HG03039 (cell line): Measurements from ENCODE around the gene ZNF333.
"Not testable (repeated sequence)": the region's sequence is repeated elsewhere in the genome, so short reads cannot be mapped to it uniquely, and the experiment has no call there.

Experiments used
- ATAC-seq: cut with Tn5 transposase; IDR thresholded peaks from one replicate; pipeline ENCODE4 v1.9.1; 2021; ENCODE audit warnings: mild to moderate bottlenecking, moderate library complexity; ENCODE audit not compliant: unreplicated experiment

ZNF333 gene

DNA sequence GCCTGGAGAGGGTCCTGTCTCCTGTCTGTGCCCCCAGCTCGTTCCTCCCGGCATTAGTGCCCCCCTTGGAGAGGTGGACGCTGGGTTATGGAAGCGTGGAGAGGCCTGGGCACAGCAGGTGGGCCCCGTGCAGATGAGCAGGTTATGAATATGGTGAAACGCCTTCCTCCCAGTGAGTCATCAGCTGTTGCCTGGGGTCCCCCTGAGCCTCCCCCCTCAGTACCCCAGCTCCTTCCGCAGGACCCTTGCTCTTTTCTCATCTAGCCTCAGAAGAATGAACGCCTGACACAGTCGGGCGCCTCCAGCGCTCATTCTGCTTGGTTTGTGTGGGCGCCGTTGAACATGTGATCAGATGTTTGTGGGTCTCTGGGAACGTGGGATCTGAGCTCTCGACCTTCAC, 76.0 kb downstream of the ZNF333 start:
- not testable (repeated sequence) for ATAC-seq

DNA sequence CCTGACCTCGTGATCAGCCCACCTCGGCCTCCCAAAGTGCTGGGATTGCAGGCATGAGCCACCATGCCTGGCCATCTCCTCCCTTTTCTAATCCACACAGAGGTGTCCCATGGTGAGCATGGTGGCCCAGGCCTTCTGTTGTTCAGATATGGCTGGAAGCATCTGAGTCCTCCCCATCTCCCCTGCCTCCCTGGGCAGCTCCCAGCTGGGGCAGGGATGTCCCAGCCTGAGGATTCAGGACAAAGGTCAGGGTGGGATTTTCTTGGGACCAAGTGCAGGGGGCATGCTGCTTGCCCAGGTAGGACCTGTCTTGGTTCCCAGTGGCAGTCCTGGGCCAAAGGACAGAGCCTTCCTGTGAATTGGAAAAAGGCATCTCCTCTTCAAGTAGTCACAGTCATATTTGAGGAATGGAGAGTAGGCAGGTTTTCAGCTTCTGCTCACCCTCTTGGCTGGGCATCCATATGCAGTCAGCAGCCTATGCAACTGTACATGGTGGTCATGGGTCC, 77.7 kb downstream of the ZNF333 start:
- ATAC-seq = no peak

DNA sequence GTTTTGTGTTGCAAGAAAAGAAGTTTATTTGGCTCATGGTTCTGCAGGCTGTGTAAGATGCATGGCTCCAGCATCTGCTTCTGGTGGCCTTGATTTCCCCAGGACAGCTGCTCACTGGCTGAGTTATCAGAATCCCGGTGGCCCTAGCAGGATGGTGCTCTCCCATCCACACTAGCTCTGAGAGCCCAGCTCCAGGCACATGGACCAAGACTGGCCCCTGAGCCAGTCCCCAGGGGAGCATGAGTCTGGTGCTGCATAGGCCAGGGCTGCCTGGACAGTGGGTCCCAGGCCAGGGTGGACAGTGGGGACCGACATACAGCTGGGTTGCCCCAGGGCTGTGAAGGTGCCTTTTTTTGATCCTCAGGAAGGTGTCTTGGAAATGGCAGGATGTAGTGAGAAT, 78.2 kb downstream of the ZNF333 start:
- ATAC-seq = no peak

DNA sequence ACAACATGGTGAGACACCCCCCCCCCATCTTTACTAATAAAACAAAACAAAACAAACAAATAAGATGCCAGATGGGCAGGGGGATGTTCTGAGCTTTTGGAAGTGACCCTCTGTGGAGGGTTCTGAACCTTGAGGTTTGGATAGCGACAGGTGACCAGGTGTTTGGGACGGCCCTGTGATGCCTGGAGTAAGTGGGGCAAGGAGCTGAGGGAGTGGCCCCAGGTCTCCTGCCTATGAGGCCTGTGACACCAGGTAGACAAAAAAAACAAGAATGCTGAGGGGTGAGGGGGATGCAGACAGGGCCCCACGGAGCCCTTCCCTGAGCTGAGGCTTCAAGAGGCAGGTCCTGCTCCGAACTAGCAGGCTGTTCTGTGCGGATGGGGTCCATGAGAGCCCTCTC, 79.4 kb downstream of the ZNF333 start:
- ATAC-seq = no peak

DNA sequence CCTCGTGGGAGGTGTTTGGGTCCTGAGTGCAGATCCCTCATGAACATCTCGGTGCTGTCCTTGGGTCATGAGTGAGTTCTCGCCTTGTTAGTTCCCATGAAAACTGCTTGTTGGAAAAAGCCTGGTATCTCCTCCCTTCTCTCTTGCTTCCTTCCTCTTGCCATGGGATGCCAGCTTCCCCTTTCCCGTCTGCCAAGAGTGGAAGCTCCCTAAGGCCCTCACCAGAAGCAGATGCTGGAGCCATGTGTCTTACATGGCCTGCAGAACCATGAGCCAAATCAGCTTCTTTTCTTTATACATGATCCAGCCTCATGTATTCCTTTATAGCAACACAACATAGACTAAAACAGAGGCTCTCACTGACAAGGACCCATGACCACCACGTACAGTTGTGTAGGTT, 80.3 kb downstream of the ZNF333 start:
- ATAC-seq = no peak

DNA sequence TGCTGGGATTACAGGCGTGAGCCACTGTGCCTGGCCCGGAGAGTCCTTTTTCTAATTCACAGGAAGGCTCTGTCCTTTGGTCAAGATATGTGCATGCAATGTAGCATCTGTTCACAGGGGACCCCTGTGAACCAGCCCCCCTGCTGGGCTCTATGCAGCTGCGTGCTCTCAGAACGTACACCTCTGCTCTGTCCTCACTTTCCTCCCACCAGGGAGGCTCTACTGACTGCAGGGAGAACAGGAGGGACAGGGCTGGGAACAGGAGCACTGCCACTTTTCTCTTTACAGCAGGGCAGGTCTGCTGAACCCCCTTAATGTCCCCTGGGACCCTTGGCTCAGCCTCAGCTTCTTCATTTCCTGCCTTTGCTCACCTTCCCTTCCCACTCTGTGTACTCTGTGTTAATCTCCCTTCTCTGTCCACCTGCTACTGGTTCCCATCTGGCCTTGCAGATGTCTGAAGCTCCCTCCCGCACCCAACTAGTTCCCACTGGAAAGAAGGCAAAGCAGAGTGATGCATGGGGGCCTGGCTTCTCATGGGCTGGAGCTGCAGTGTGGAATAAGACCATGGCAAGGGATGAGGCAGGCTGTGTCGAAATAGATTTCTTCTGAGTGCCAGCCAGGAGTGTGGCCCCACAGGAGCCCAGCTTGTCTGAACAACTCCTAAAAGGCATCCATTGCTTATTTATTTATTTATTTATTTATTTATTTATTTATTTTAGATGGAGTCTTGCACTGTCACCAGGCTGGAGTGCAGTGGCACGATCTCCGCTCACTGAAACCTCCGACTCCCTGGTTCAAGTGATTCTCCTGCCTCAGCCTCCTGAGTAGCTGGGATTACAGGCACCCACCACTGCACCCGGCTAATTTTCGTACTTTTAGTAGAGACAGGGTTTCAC, 81.3 kb downstream of the ZNF333 start:
- no peak for ATAC-seq

DNA sequence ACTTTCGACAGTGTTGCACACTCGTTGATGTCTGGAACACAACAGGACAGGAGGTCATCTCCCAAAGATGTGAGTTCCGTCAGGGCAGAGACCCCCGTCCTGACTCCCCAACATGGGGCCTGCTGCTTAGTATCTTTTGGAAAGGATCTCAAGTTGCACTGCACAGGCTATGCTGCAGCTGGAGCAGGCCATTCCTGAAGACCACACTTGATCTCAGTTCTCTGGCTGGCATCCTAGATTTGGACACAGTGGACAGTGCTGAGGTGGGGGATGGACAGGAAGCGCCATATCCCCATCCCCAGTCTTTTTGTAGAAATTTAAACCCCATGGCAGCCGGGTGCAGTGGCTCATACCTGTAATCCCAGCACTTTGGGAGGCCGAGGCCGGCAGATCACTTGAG, 82.6 kb downstream of the ZNF333 start:
- ATAC-seq = no peak

DNA sequence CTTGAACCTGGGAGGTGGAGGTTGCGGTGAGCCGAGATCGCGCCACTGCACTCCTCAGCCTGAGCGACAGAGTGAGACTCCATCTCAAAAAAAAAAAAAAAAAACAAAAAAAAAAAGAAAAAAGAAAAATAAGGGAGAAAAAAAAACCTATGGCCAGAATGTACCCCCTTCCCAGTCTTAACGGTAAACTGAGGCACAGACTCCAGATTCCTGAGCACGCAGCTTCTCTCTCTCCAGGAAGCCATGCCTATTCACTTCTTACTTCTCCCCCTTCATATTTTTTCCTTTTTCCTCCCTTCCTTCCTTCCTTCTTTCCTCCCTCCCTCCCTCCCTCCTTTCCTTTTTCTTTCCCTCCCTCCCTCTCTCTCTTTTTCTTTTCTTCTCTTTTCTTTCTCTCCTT, 83.1 kb downstream of the ZNF333 start:
- ATAC-seq = no peak

DNA sequence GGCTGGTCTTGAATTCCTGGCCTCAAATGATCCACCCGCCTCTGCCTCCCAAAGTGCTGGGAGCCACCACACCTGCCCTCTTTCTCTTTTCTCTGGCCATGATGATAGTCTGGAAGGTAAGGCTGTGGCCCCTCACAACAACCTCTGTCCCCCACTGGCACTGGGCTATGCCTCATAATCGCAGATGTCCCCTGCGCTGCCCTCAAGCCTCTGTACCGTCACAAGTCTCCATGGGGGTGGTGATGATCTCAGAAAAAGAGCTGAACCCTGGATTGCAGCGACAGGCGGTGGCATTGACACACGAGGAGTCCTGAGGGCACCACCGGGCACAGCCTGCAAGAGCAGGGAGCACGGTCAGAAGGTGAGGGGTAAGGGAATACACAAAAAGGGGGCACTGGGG, 83.9 kb downstream of the ZNF333 start:
- not testable (repeated sequence) for ATAC-seq

DNA sequence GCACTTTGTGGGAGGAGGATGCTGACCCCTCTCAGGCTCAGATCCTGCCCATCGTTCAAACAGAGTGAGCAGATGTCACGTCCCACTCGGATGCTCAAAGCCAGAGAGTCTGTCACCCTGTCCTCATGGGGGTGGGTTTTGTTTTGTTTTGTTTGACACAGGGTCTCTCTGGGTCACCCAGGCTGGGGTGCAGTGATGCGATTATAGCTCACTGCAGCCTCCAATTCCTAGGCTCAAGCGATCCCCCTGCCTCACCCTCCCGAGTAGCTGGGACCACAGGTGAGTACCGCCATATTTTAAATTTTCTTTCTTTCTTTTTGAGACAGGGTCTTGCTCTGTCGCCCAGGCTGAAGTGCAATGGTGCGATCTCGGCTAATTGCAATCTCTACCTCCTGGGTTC, 84.5 kb downstream of the ZNF333 start:
- ATAC-seq = no peak

DNA sequence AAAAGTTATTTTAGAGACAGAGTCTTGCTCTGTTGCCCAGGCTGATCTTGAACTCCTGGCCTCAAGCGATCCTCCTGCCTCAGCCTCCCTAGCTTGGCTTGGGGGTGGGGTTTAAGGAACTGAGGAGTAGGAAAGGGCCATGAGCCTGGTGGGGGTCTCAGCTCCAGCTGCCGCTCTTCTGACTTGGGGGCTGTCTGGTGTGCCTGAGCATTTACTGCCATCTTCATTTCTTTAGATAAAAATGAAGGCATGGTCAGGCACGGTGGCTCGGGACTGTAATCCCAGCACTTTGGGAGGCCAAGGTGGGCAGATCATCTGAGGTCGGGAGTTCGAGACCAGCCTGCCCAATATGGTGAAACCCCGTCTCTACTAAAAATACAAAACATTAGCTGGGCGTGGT, 85.5 kb downstream of the ZNF333 start:
- not testable (repeated sequence) for ATAC-seq

DNA sequence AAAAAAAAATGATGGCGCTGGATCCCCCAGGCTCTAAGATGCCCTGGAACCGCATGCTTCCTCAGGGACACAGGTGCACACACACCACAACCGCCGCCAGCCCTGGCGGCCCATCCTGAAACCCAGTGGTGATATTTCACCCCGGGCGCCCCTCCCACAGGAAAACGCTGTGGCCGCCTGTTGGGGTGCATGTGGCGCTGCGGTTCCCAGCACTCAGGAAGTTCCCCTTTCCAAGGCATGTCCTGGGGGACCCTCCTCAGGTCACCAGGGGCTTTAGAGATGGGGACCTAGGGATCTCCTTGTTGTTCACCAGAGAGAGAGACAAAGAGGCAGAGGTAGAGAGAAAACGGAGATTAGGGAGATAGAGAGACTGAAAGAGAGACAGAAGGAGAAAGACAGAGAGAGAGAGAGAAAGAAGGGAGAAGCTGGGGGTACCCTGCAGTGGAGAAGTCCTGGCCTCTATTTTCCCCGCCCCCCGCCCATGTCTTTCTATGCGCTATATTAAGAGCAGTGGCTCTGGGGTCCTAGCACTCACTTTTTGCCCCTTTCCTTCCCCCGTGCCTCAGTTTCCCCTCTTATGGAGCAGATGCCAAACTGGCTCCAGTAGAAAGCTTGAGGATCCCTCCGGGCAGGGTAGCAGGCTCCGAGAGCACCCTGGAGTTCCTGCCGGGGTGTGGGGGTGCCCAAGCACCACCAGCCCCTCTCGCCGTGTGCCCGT, 86.2 kb downstream of the ZNF333 start:
- ATAC-seq = no peak

DNA sequence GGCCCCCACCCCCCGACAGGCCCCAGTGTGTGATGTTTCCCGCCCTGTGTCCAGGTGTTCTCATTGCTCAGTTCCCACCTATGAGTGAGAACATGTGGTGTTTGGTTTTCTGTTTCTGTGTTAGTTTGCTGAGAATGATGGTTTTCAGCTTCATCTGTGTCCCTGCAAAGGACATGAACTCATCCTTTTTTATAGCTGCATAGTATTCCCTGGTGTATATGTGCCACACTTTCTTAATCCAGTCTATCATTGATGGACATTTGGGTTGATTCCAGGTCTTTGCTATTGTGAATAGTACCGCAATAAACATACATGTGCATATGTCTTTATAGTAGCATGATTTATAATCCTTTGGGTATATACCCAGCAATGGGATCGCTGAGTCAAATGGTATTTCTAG, 87.8 kb downstream of the ZNF333 start:
- not testable (repeated sequence) for ATAC-seq

DNA sequence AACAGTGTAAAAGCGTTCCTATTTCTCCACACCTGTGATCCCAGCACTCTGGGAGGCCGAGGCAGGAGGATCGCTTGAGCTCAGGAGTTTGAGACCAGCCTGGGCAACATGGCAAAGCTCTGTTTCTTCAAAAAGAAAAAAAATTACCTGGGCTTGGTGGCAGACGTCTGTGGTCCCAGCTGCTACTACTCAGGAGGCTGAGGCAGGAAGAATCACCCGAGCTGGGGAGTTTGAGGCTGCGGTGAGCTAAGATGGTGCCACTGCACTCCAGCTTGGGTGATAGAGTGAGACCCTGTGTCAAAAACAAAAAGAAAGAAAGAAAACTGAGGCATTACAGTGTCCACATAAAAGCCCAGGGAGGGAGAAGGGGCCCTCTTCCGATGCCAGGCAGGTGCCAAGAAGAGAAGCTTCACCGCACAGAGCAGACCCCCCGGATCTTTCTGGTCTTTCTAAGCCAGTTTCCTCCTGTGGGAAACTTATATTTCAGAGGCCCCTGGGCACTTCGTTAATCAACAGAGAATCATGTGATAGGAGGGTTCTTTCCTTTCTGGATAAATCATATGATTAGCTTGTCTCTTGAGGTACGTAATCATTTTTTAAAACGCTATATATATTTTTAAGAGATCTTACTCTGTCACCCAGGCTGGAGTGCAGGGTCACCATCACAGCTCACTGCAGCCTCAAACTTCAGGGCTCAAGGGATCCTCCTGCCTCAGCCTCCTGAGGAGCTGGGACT, 88.4 kb downstream of the ZNF333 start, which contains the start of gene ADGRE2:
ADGRE2 (minus strand) TSS at position 451 of the 736 bp plus-strand sequence. CDS start 1,804 bp downstream, outside the sequence.
- not testable (repeated sequence) for ATAC-seq

DNA sequence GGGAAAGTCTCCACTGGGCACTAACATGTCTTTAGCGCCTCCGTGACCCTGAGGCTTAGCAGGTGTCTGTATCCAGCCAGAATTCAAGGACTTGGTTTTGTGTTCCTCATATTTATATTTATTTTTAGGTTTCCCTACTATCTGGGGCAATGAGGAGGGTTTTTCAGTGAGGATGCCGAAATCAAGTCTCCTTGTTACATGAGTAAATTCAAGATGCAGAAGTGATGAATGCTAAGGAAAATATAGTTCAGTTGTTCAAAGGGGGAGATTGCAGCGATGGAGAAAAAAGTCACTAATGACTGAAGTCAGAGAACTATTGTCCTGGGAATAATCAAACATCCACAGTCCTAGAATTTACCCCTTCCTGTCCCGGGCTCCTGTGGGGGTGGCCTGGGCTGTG, 89.3 kb downstream of the ZNF333 start:
- ATAC-seq = no peak

DNA sequence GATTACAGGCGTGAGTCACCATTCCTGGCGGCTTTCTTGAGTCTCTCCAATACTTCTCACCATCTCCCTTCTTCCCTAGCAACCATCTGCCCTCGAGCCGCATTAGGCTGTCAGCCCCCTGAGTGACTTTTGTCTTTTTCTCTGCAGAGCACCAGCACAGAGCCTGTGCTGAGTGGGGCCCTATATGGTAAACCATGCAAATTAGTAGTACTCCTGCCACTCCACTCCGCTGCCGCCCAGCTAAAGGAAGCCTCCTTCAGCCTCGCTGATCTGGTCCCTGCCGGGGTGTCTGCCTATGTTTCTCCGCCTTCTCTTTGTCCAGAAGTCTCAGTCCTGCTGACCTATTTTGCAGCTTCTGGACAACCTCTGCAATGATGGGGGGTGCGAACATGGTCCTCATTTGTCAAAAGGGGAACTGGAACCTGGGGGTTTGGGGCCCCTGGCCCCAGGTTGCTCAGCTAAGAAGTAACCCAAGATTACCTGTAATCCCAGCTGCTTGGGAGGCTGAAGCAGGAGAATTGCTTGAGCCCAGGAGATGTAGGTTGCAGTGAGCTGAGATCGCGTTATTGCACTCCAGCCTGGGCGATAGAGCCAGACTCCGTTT, 90.9 kb downstream of the ZNF333 start:
- not testable (repeated sequence) for ATAC-seq

DNA sequence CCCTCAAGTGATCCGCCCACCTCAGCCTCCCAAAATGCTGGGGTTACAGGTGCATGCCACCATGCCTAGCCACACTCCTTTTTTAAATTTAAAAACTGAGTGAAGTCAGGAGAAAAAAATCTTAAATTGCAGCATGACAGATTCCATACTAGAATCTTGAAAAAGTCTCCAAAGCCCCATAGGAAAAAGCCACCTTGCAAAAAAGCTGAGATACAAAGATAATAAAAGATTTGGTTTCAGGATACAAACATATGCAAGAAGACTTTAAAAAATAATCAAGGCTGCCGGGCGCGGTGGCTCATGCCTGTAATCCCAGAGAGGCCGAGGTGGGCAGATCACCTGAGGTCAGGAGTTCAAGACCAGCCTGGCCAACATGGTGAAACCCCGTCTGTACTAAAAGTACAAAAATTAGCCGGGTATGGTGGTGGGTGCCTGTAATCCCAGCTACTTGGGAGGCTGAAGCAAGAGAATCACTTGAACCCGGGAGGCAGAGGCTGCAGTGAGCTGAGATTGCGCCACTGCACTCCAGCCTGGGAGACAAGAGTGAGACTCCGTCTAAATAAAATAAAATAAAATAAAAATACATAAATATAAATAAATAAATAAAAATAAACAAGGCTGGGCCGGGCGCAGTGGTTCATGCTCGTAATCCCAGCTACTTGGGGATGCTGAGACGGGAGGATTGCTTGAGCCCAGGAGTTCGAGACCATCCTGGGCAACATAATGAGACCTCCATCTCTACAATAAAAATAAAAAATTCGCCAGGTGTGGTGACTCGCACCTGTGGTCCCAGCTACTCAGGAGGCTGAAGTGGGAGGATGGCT, 92.1 kb downstream of the ZNF333 start:
- not testable (repeated sequence) for ATAC-seq

DNA sequence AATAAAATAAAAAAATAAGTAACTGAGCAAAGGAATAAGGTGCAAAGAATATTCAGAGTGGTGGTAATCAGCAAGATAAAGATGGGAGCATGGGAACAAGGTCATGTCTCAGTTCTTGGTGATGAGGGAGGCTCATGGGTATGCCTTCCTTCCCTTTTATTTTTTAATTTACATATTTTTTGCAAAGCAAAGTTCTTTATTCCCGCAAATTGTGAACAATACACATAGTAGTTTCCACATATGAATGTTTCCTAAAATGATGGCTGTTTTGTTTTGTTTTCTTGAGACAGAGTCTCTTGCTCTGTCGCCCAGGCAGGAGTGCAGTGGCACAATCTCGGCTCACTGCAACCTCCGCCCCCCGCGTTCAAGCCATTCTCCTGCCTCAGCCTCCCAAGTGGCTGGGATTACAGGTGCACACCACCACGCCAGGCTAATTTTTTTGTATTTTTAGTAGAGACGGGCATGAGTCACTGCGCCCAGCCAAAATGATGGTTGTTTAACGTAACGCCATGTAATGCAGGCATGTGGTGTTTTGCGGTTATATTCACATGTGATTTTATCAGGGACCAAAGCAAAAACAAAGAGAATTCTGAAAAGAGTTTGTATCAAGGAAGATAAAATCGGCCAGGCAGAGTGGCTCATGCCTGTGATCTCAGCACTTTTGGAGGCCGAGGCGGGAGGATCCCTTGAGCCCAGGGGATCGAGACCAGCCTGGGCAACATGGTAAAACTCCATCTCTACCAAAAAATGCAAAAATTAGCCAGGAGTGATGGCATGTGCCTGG, 93.0 kb downstream of the ZNF333 start:
- no peak for ATAC-seq
